MCF 10A (cell line): ENCODE data around the gene RALY. TPM values are rescaled to one million over a fixed set of nuclear protein-coding genes. Genes with fewer than 3 reads are reported as not detected.

ENCODE experiments used
- BruUV-seq: library from RNA; stranded (reverse); fragments of 400-500 nt; replicated peaks from 2 replicates; lab custom pipeline; 2021; lab: Mats Ljungman, UMichigan
- CTCF ChIA-PET: fragments of 300-600 bp; sonication (Branson Sonifier 250); formaldehyde crosslinking; extraction: SDS; loops from one replicate; lab custom pipeline; 2021; ENCODE audit warnings: antibody characterized with exemption, inconsistent platforms; lab: Yijun Ruan, JAX
- POLR2A ChIA-PET: fragments of 300-600, 350-650 bp; sonication (Branson Sonifier 250); formaldehyde crosslinking; extraction: SDS; loops from one replicate; lab custom pipeline; 2020; ENCODE audit warnings: antibody characterized with exemption, inconsistent platforms; lab: Yijun Ruan, JAX
- DNase-seq: peaks from one replicate; pipeline ENCODE4 v3.0.0-alpha.2; 2018; ENCODE audit not compliant: unreplicated experiment
- H3K27ac Mint-ChIP-seq: one replicate; pipeline ENCODE4 v1.8.0; 2022; ENCODE audit warnings: mild to moderate bottlenecking, low read depth, mixed read lengths; ENCODE audit not compliant: unreplicated experiment
- H3K27me3 Mint-ChIP-seq: one replicate; pipeline ENCODE4 v1.8.0; 2022; ENCODE audit warnings: mixed read lengths; ENCODE audit not compliant: insufficient read depth, unreplicated experiment
- H3K36me3 Mint-ChIP-seq: one replicate; pipeline ENCODE4 v1.8.0; 2022; ENCODE audit warnings: mild to moderate bottlenecking, moderate library complexity, mixed read lengths; ENCODE audit not compliant: insufficient read depth, unreplicated experiment
- H3K4me1 Mint-ChIP-seq: one replicate; pipeline ENCODE4 v1.8.0; 2022; ENCODE audit warnings: mixed read lengths; ENCODE audit not compliant: insufficient read depth, unreplicated experiment
- H3K4me3 Mint-ChIP-seq: one replicate; pipeline ENCODE4 v1.8.0; 2022; ENCODE audit warnings: mild to moderate bottlenecking, moderate library complexity, mixed read lengths; ENCODE audit not compliant: unreplicated experiment
- H3K9me3 Mint-ChIP-seq: one replicate; pipeline ENCODE4 v1.8.0; 2022; ENCODE audit warnings: mixed read lengths; ENCODE audit not compliant: unreplicated experiment
- intact Hi-C: fragments of 100-400 bp; cut with micrococcal nuclease; formaldehyde crosslinking; loops from 2 replicates; pipeline ENCODE4 v1.14.1; 2022
- total RNA-seq: library from RNA; stranded (reverse); gene quantifications from 2 replicates; pipeline ENCODE4 v1.2.3, GENCODE V29; 2022
- TF ChIP-seq, protein P1 (sequence below): fragments of 200-600 bp; IDR thresholded peaks from one replicate; pipeline ENCODE4 v1.8.0; 2022; ENCODE audit warnings: antibody characterized with exemption, mild to moderate bottlenecking; ENCODE audit not compliant: unreplicated experiment

The RALY gene
- total RNA-seq, 1 experiment from 2014 or later = 120 TPM

- Mint-ChIP-seq H3K4me3 (no peak overlapping the region), H3K9me3 (no peaks in the 10 kb centered on the region), H3K27me3 (no peaks in the 10 kb centered on the region), H3K36me3 (no peaks in the 10 kb centered on the region), H3K27ac (peak overlapping the region; percentile 5), H3K4me1 (peaks cover 15% of the 10 kb centered on the region)
- POLR2A ChIA-PET = interaction anchor here (0.7 to 0.9 kb wide), 2 partner anchors 15 to 71 kb away, joined by 3 to 4 read pairs; partner anchors contain the start of gene EIF2S2
- BruUV-seq = no TSS peak
- CTCF ChIA-PET = no interaction called here
- TF ChIP-seq, protein P1, sequence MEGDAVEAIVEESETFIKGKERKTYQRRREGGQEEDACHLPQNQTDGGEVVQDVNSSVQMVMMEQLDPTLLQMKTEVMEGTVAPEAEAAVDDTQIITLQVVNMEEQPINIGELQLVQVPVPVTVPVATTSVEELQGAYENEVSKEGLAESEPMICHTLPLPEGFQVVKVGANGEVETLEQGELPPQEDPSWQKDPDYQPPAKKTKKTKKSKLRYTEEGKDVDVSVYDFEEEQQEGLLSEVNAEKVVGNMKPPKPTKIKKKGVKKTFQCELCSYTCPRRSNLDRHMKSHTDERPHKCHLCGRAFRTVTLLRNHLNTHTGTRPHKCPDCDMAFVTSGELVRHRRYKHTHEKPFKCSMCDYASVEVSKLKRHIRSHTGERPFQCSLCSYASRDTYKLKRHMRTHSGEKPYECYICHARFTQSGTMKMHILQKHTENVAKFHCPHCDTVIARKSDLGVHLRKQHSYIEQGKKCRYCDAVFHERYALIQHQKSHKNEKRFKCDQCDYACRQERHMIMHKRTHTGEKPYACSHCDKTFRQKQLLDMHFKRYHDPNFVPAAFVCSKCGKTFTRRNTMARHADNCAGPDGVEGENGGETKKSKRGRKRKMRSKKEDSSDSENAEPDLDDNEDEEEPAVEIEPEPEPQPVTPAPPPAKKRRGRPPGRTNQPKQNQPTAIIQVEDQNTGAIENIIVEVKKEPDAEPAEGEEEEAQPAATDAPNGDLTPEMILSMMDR = no peak
- intact Hi-C loops = no loop called here
- no peak for DNase-seq
These were observed 47.5 kb downstream of the RALY start for GRCh38 chr20:34041226-34041625.

DNA sequence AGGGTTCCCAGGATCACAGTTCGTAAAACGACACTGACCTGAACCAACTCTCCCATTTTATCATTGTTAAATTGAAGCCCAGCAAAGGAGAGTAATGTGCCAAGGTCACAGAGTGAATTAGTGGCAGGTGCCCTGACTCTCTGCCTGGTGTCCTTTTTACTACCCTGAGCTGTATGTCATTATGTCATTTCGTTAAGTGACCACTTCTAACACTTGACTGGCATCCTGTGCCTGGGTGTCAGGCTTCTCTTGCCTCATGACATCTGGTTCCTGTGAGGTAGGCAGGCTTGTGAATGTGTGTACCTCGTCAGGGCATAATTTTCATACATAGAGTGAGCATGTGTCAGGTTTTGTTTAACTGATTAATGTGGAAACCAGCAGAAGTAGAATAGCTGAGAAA, 48.6 kb downstream of the RALY start:
- Mint-ChIP-seq H3K4me1 (peaks cover 7% of the 10 kb centered on the region), H3K36me3 (peaks cover 4% of the 10 kb centered on the region)

GRCh38 chr20:34043025-34043424, 49.3 kb downstream of the RALY start:
- H3K27ac Mint-ChIP-seq = no peak overlapping the region
- TF ChIP-seq, protein P1 = no peak
- intact Hi-C loops = no loop called here
- no peak overlapping the region for H3K4me3 Mint-ChIP-seq
- no TSS peak for BruUV-seq
- H3K27me3 Mint-ChIP-seq = no peaks in the 10 kb centered on the region
- no peak for DNase-seq
- no peaks in the 10 kb centered on the region for H3K9me3 Mint-ChIP-seq
- peaks cover 4% of the 10 kb centered on the region for H3K36me3 Mint-ChIP-seq
- ChIA-PET CTCF (interaction anchor here (0.6 to 1.1 kb wide), 2 partner anchors 21 to 70 kb away, joined by 3 read pairs; no protein-coding TSS in a partner anchor), POLR2A (interaction anchor here (1.1 to 1.5 kb wide), 2 partner anchors 20 to 40 kb away, joined by 3 to 4 read pairs; no protein-coding TSS in a partner anchor)
- H3K4me1 Mint-ChIP-seq = peaks cover 6% of the 10 kb centered on the region

More for the DNA sequence above, 48.6 kb downstream of the RALY start:
- no peaks in the 10 kb centered on the region for H3K27me3 Mint-ChIP-seq
- intact Hi-C loops = no loop called here
- no TSS peak for BruUV-seq
- H3K27ac Mint-ChIP-seq = no peak overlapping the region
- TF ChIP-seq, protein P1 = no peak
- POLR2A ChIA-PET = interaction anchor here (1.1 to 1.5 kb wide), 2 partner anchors 20 to 41 kb away, joined by 3 to 4 read pairs; no protein-coding TSS in a partner anchor
- no peak overlapping the region for H3K4me3 Mint-ChIP-seq
- no peak for DNase-seq
- CTCF ChIA-PET = interaction anchor here (0.6 to 1.1 kb wide), 3 partner anchors 14 to 70 kb away, joined by 3 read pairs; no protein-coding TSS in a partner anchor
- H3K9me3 Mint-ChIP-seq = no peaks in the 10 kb centered on the region

GRCh38 chr20:34045294-34045693, 51.6 kb downstream of the RALY start:
- intact Hi-C loops = no loop called here
- TF ChIP-seq, protein P1 = no peak
- Mint-ChIP-seq H3K4me1 (peaks cover 6% of the 10 kb centered on the region), H3K27me3 (no peaks in the 10 kb centered on the region), H3K36me3 (peaks cover 4% of the 10 kb centered on the region), H3K4me3 (no peak overlapping the region), H3K9me3 (no peaks in the 10 kb centered on the region), H3K27ac (no peak overlapping the region)
- ChIA-PET POLR2A (interaction anchor here (1.2 to 1.3 kb wide), 2 partner anchors 11 to 19 kb away, joined by 3 to 4 read pairs; no protein-coding TSS in a partner anchor), CTCF (interaction anchor here (0.6 to 1.5 kb wide), 2 partner anchors 9 to 25 kb away, joined by 3 to 5 read pairs; no protein-coding TSS in a partner anchor)
- no TSS peak for BruUV-seq
- peak; percentile 35 for DNase-seq
